Measurements from ENCODE around the gene ITGA4. TPM values are rescaled to one million over a fixed set of nuclear protein-coding genes. Genes with fewer than 3 reads are reported as not detected.

ITGA4 gene
- total and polyA plus RNA-seq, 9 of the 15 experiments (the other 6 are each of a cell fraction or from before 2014, with no cell fraction given) = 0.06 to 0.81 (median 0.27) TPM

GRCh38 chr2:181585732-181586131 is 128.5 kb downstream of the ITGA4 start:
- H3K4me1 ChIP-seq (replicated peaks in 1 of 2; ENCODE audit: control insufficient read depth in 2 of 2, insufficient read depth in 2 of 2, low read length in 2 of 2) = no peaks in the 10 kb centered on the region
- no peaks in the 10 kb centered on the region for H3K27me3 ChIP-seq (ENCODE audit: control insufficient read depth in 2 of 2, insufficient read depth in 2 of 2, low read length in 2 of 2)
- DNase-seq (ENCODE audit: extremely low read depth in 1 of 4, low spot score in 3 of 4) = no peak
- H3K4me3 ChIP-seq = no peak overlapping the region
- intact Hi-C loops (cut with micrococcal nuclease) = no loop called here
- CTCF ChIA-PET (ENCODE audit: low intra/inter-chr PET ratio) = no interaction called here
- ATAC-seq = no peak
- in situ Hi-C loops (cut with MboI) = no loop called here
- H3K4me2 ChIP-seq (ENCODE audit: insufficient read depth, low read length) = no peak overlapping the region
- BruUV-seq (replicated peaks) = no TSS peak
- FAIRE-seq = no peak
- no peaks in the 10 kb centered on the region for H3K79me2 ChIP-seq (ENCODE audit: control insufficient read depth, insufficient read depth, low read length)
- no peaks in the 10 kb centered on the region for H3K36me3 ChIP-seq (ENCODE audit: control insufficient read depth, insufficient read depth, low read length)
- no peaks in the 10 kb centered on the region for H4K20me1 ChIP-seq (replicated peaks; ENCODE audit: control insufficient read depth, insufficient read depth, low read length)
- no peak overlapping the region for H3K27ac ChIP-seq (ENCODE audit: extremely low read depth, low read depth, low read length)
- H3K9ac ChIP-seq (ENCODE audit: insufficient read depth in 1 of 2, low read depth in 2 of 2, low read length in 2 of 2) = no peak overlapping the region
- H3K9me1 ChIP-seq (ENCODE audit: control insufficient read depth, insufficient read depth, low read length) = no peaks in the 10 kb centered on the region
- WGBS (ENCODE audit: insufficient coverage, low coverage, missing lambda C conversion rate) = 0% methylated on average over 3 of the region's 3 CpGs
- POLR2A ChIA-PET = no interaction called here
- no peaks in the 10 kb centered on the region for H3K9me3 ChIP-seq (replicated peaks; ENCODE audit: control insufficient read depth, insufficient read depth, low read depth, low read length)
- H2AFZ ChIP-seq (ENCODE audit: low read depth, low read length) = no peak overlapping the region
- TF ChIP-seq ZNF518B (CRISPR knock-in tag; IDR thresholded peaks at IDR 0.05) (no peak), BRD9 (IDR thresholded peaks at IDR 0.05; ENCODE audit: low read depth, partially characterized antibody) (no peak), MTA2 (IDR thresholded peaks at IDR 0.05; ENCODE audit: low read depth) (no peak), BACH1 (tag; IDR thresholded peaks at IDR 0.05) (no peak), HNRNPLL (IDR thresholded peaks at IDR 0.05; ENCODE audit: low read depth, low read length, poor library complexity, severe bottlenecking) (no peak), DIDO1 (tag; IDR thresholded peaks at IDR 0.05; ENCODE audit: low read depth) (no peak), RERE (CRISPR knock-in tag; IDR thresholded peaks at IDR 0.05; ENCODE audit: borderline replicate concordance) (no peak), PYGO2 (tag; IDR thresholded peaks at IDR 0.05) (no peak), SMAD1 (IDR thresholded peaks at IDR 0.05; ENCODE audit: low read depth, low read length, partially characterized antibody) (no peak), NKRF (IDR thresholded peaks at IDR 0.05; ENCODE audit: borderline replicate concordance) (no peak), WHSC1 (IDR thresholded peaks at IDR 0.05; ENCODE audit: low read length) (no peak), TEAD2 (tag; IDR thresholded peaks at IDR 0.05) (no peak)

Data from K562 (cell line).